Measurements from ENCODE around the gene CAMK4.

GRCh38 chr5:111294551-111294950 lies 70.4 kb downstream of the CAMK4 start:
- TF ChIP-seq, protein P1, sequence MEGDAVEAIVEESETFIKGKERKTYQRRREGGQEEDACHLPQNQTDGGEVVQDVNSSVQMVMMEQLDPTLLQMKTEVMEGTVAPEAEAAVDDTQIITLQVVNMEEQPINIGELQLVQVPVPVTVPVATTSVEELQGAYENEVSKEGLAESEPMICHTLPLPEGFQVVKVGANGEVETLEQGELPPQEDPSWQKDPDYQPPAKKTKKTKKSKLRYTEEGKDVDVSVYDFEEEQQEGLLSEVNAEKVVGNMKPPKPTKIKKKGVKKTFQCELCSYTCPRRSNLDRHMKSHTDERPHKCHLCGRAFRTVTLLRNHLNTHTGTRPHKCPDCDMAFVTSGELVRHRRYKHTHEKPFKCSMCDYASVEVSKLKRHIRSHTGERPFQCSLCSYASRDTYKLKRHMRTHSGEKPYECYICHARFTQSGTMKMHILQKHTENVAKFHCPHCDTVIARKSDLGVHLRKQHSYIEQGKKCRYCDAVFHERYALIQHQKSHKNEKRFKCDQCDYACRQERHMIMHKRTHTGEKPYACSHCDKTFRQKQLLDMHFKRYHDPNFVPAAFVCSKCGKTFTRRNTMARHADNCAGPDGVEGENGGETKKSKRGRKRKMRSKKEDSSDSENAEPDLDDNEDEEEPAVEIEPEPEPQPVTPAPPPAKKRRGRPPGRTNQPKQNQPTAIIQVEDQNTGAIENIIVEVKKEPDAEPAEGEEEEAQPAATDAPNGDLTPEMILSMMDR (IDR thresholded peaks at IDR 0.05; ENCODE audit: low read depth, low read length), result no peak
- no peak for TF ChIP-seq EZH2phosphoT487 (IDR thresholded peaks at IDR 0.05; ENCODE audit: low read depth)

Measured in OCI-LY3 (cell line).